Panc1 (cell line): ENCODE results near the gene TMEM218. TPM values are rescaled to one million over a fixed set of nuclear protein-coding genes. Genes with fewer than 3 reads are reported as not detected.

Experiments
- ATAC-seq: fragments of 200-7000 bp; cut with Tn5 transposase; 2 replicates; pipeline ENCODE4 v1.9.1; 2020; ENCODE audit warnings: mild to moderate bottlenecking, moderate library complexity
- BruUV-seq: library from RNA; stranded (reverse); fragments of 400-500 nt; replicated peaks from 2 replicates; lab custom pipeline; 2021; lab: Mats Ljungman, UMichigan
- CTCF ChIA-PET: fragments of 300-600 bp; sonication (Branson Sonifier 250); formaldehyde crosslinking; loops from one replicate; lab custom pipeline; 2022; ENCODE audit warnings: antibody characterized with exemption; lab: Charles Lee
- POLR2A ChIA-PET: fragments of 300-600 bp; sonication (Branson Sonifier 250); formaldehyde crosslinking; loops from one replicate; lab custom pipeline; 2022; ENCODE audit warnings: antibody characterized with exemption; lab: Charles Lee
- DNase-seq: peaks from one replicate; pipeline ENCODE4 v3.0.0-alpha.2; 2010; ENCODE audit warnings: low read depth, low spot score
- H3K27ac ChIP-seq: 2 replicates; pipeline ENCODE4 v1.5.1; 2011; ENCODE audit warnings: mild to moderate bottlenecking, low read length, inconsistent platforms
- H3K27me3 ChIP-seq: fragments of 200-500 bp; sonication (Bioruptor generic); 2 replicates; pipeline ENCODE4 v1.6.0; 2014; ENCODE audit warnings: low read length, inconsistent platforms; ENCODE audit not compliant: control insufficient read depth, insufficient read depth
- H3K36me3 ChIP-seq: fragments of 200-500 bp; sonication (Bioruptor generic); 2 replicates; pipeline ENCODE4 v1.5.1; 2014; ENCODE audit warnings: inconsistent platforms, mild to moderate bottlenecking, low read length, moderate library complexity; ENCODE audit not compliant: control insufficient read depth, insufficient read depth
- H3K4me1 ChIP-seq: 2 replicates; pipeline ENCODE4 v1.5.1; 2011; ENCODE audit warnings: inconsistent platforms, mild to moderate bottlenecking, low read length, moderate library complexity; ENCODE audit not compliant: control insufficient read depth, insufficient read depth
- H3K4me3 ChIP-seq, 2 experiments: 2 replicates each; pipeline ENCODE4 v1.5.1; 2011 to 2012; ENCODE audit warnings: low read depth in 2 of 2, low read length in 2 of 2, mild to moderate bottlenecking in 2 of 2, inconsistent platforms in 1 of 2, moderate library complexity in 1 of 2
- H3K9me3 ChIP-seq: fragments of 200-500 bp; sonication (Bioruptor generic); 2 replicates; pipeline ENCODE4 v1.5.1; 2014; ENCODE audit warnings: low read depth, mild to moderate bottlenecking, inconsistent platforms, low read length, moderate library complexity; ENCODE audit not compliant: control insufficient read depth, insufficient read depth
- CTCF ChIP-seq: fragments of 450-650 bp; IDR thresholded peaks from 2 replicates; pipeline ENCODE4 v1.5.1; 2017; ENCODE audit warnings: mild to moderate bottlenecking
- POLR2AphosphoS5 ChIP-seq: IDR thresholded peaks from 2 replicates; pipeline ENCODE4 v1.6.1; 2012; ENCODE audit warnings: mild to moderate bottlenecking, low read depth, low read length, moderate library complexity
- REST ChIP-seq, 2 experiments: IDR thresholded peaks; 2 replicates each; pipeline ENCODE4 v1.6.1; 2011 to 2012; ENCODE audit warnings: low read depth in 2 of 2, control low read depth in 1 of 2, low read length in 1 of 2, mild to moderate bottlenecking in 1 of 2, moderate library complexity in 1 of 2; ENCODE audit not compliant: insufficient read depth in 1 of 2
- SIN3A ChIP-seq: IDR thresholded peaks from 2 replicates; pipeline ENCODE4 v1.6.1; 2012; ENCODE audit warnings: low read depth, mild to moderate bottlenecking, low read length, moderate library complexity, borderline replicate concordance; ENCODE audit not compliant: insufficient read depth
- TCF7L2 ChIP-seq: IDR thresholded peaks from 2 replicates; pipeline ENCODE4 v1.6.1; 2011; ENCODE audit warnings: mild to moderate bottlenecking, low read depth, low read length, inconsistent platforms
- in situ Hi-C: cut with HindIII; loops from 2 replicates; pipeline ENCODE4 v1.10.0; 2016; ENCODE audit warnings: low sequenced_read_pairs, low pct_unique_long_range_greater_than_20kb
- intact Hi-C: fragments of 100-400 bp; cut with micrococcal nuclease; formaldehyde crosslinking; loops from one replicate; pipeline ENCODE4 v1.10.0; 2022; ENCODE audit not compliant: unreplicated experiment
- total RNA-seq: library from RNA; stranded (reverse); gene quantifications from one replicate; pipeline ENCODE4 v1.2.1, GENCODE V29; 2021; ENCODE audit not compliant: unreplicated experiment

TMEM218 gene
- total RNA-seq, 1 experiment from 2014 or later: 26.8 TPM

- no peak overlapping the region for H3K27ac ChIP-seq
- in situ Hi-C loops: no loop called here
- H3K9me3 ChIP-seq: no peaks in the 10 kb centered on the region
- no peaks in the 10 kb centered on the region for H3K4me1 ChIP-seq
- H3K4me3 ChIP-seq: no peak overlapping the region
- H3K27me3 ChIP-seq: peaks cover 11% of the 10 kb centered on the region; the same call in 1 of the 2 replicates
- no peak for TF ChIP-seq POLR2AphosphoS5
- TF ChIP-seq CTCF: peak; percentile 71
- peak; percentile 79 for ATAC-seq
- POLR2A ChIA-PET: interaction anchor here (0.6 kb wide), 1 partner anchor 1981 kb away, joined by 6 read pairs; no protein-coding TSS in a partner anchor
- H3K36me3 ChIP-seq: no peaks in the 10 kb centered on the region
- BruUV-seq: no TSS peak
- CTCF ChIA-PET: interaction anchor here (0.6 to 1.6 kb wide), 4 partner anchors 12 to 392 kb away, joined by 3 to 7 read pairs (median 6); partner anchors contain the start of gene TMEM218
- no peak for DNase-seq
- intact Hi-C loops: no loop called here
Measured at GRCh38 chr11:125123947-125124617, 12.7 kb upstream of the TMEM218 start.

GRCh38 chr11:125123194-125123946, 11.9 kb upstream of the TMEM218 start:
- H3K4me1 ChIP-seq: no peaks in the 10 kb centered on the region
- H3K9me3 ChIP-seq: no peaks in the 10 kb centered on the region
- ATAC-seq: no peak
- no peak for DNase-seq
- no peaks in the 10 kb centered on the region for H3K36me3 ChIP-seq
- no TSS peak for BruUV-seq
- H3K27ac ChIP-seq: no peak overlapping the region
- POLR2A ChIA-PET: no interaction called here
- intact Hi-C loops: no loop called here
- CTCF ChIA-PET: interaction anchor here (1.2 to 1.6 kb wide), 2 partner anchors 11 to 32 kb away, joined by 7 read pairs; partner anchors contain the start of gene TMEM218
- TF ChIP-seq CTCF (no peak), POLR2AphosphoS5 (no peak), REST (IDR thresholded peaks at IDR 0.05; ENCODE audit: insufficient read depth in 1 of 2, low read depth in 2 of 2, low read length in 1 of 2) (no peak), SIN3A (no peak), TCF7L2 (no peak)
- in situ Hi-C loops: no loop called here
- H3K27me3 ChIP-seq: peaks cover 13% of the 10 kb centered on the region; the same call in 1 of the 2 replicates
- H3K4me3 ChIP-seq: no peak overlapping the region
